ENCODE results near the gene CYP21A2. TPM values are rescaled to one million over a fixed set of nuclear protein-coding genes. Genes with fewer than 3 reads are reported as not detected.
"Not testable (repeated sequence)": the region's sequence is repeated elsewhere in the genome, so short reads cannot be mapped to it uniquely, and the experiment has no call there.

Gene CYP21A2
- polyA plus RNA-seq, 3 donors: 0.55 to 1.3 (median 0.58) TPM

GRCh38 chr6:32049736-32050135, 11.5 kb downstream of the CYP21A2 start:
- DNase-seq (ENCODE audit: low read depth in 3 of 3, low spot score in 2 of 3): not testable (repeated sequence)

GRCh38 chr6:32050562-32050961, 12.3 kb downstream of the CYP21A2 start:
- DNase-seq (ENCODE audit: low read depth in 3 of 3, low spot score in 2 of 3): no peak

- DNase-seq (ENCODE audit: low read depth in 3 of 3, low spot score in 2 of 3): not testable (repeated sequence)
These were observed 14.4 kb downstream of the CYP21A2 start for GRCh38 chr6:32052626-32053025.

- not testable (repeated sequence) for DNase-seq (ENCODE audit: low read depth in 3 of 3, low spot score in 2 of 3)
These were observed 15.1 kb downstream of the CYP21A2 start for GRCh38 chr6:32053314-32053713.

GRCh38 chr6:32055756-32056155, 17.5 kb downstream of the CYP21A2 start:
- not testable (repeated sequence) for DNase-seq (ENCODE audit: low read depth in 3 of 3, low spot score in 2 of 3)

GRCh38 chr6:32056254-32056653, 18.0 kb downstream of the CYP21A2 start:
- no peak for DNase-seq (ENCODE audit: low read depth in 3 of 3, low spot score in 2 of 3)

GRCh38 chr6:32057966-32058365, 19.8 kb downstream of the CYP21A2 start:
- DNase-seq (ENCODE audit: low read depth in 3 of 3, low spot score in 2 of 3): no peak

- no peak for DNase-seq (ENCODE audit: low read depth in 3 of 3, low spot score in 2 of 3)
These were observed 20.3 kb downstream of the CYP21A2 start for GRCh38 chr6:32058511-32058963.

- DNase-seq (ENCODE audit: low read depth in 3 of 3, low spot score in 2 of 3): no peak
These were observed 22.9 kb downstream of the CYP21A2 start for GRCh38 chr6:32060966-32061655.

- DNase-seq (ENCODE audit: low read depth in 3 of 3, low spot score in 2 of 3): no peak
These were observed 26.5 kb downstream of the CYP21A2 start for GRCh38 chr6:32064706-32065105.

GRCh38 chr6:32067521-32067920, 29.3 kb downstream of the CYP21A2 start:
- not testable (repeated sequence) for DNase-seq (ENCODE audit: low read depth in 3 of 3, low spot score in 2 of 3)

- DNase-seq (ENCODE audit: low read depth in 3 of 3, low spot score in 2 of 3): not testable (repeated sequence)
These were observed 30.1 kb downstream of the CYP21A2 start for GRCh38 chr6:32068315-32068714.

- no peak for DNase-seq (ENCODE audit: low read depth in 3 of 3, low spot score in 2 of 3)
These were observed 30.7 kb downstream of the CYP21A2 start for GRCh38 chr6:32068867-32069266.

GRCh38 chr6:32069460-32069859, 31.2 kb downstream of the CYP21A2 start:
- DNase-seq (ENCODE audit: low read depth in 3 of 3, low spot score in 2 of 3): no peak

GRCh38 chr6:32069878-32070515, 31.8 kb downstream of the CYP21A2 start:
- DNase-seq (ENCODE audit: low read depth in 3 of 3, low spot score in 2 of 3): no peak

- no peak for DNase-seq (ENCODE audit: low read depth in 3 of 3, low spot score in 2 of 3)
These were observed 32.8 kb downstream of the CYP21A2 start for GRCh38 chr6:32070814-32071543.

- no peak for DNase-seq (ENCODE audit: low read depth in 3 of 3, low spot score in 2 of 3)
These were observed 34.9 kb downstream of the CYP21A2 start for GRCh38 chr6:32073101-32073500.

- no peak for DNase-seq (ENCODE audit: low read depth in 3 of 3, low spot score in 2 of 3)
These were observed 35.4 kb downstream of the CYP21A2 start for GRCh38 chr6:32073613-32074012.

GRCh38 chr6:32074996-32075532, 36.8 kb downstream of the CYP21A2 start:
- no peak for DNase-seq (ENCODE audit: low read depth in 3 of 3, low spot score in 2 of 3)

GRCh38 chr6:32075781-32076180, 37.6 kb downstream of the CYP21A2 start:
- no peak for DNase-seq (ENCODE audit: low read depth in 3 of 3, low spot score in 2 of 3)

- DNase-seq (ENCODE audit: low read depth in 3 of 3, low spot score in 2 of 3): no peak
These were observed 38.1 kb downstream of the CYP21A2 start for GRCh38 chr6:32076321-32076809.
